Spleen (tissue), 11 donors: ENCODE results near the gene PLEKHN1. TPM values are rescaled to one million over a fixed set of nuclear protein-coding genes. Genes with fewer than 3 reads are reported as not detected.

Source experiments
- DNase-seq: peaks from one replicate; pipeline ENCODE4 v3.0.0-alpha.2; 2020
- H3K27ac ChIP-seq, 8 donors: fragments of 200-600 bp; sonication (generic) in 7 of 8; 1 replicate in 4 of 8; 2 replicates in 4 of 8; pipeline versions ENCODE4 v1.5.0 to v1.8.0; 2016 to 2021; ENCODE audit warnings: inconsistent platforms in 4 of 8, mild to moderate bottlenecking in 4 of 8, moderate library complexity in 1 of 8
- H3K27me3 ChIP-seq, 7 donors: fragments of 200-600 bp; sonication (generic) in 6 of 7; replicated peaks in 1 of 7; 1 replicate in 4 of 7; 2 replicates in 3 of 7; pipeline versions ENCODE4 v1.5.0 to v1.8.0; 2016 to 2021; ENCODE audit warnings: inconsistent platforms in 3 of 7, mild to moderate bottlenecking in 1 of 7
- H3K36me3 ChIP-seq, 6 donors: fragments of 200-600 bp; sonication (generic) in 5 of 6; 1 replicate in 4 of 6; 2 replicates in 2 of 6; pipeline versions ENCODE4 v1.5.0 to v1.8.0; 2016 to 2021; ENCODE audit warnings: inconsistent platforms in 2 of 6
- H3K4me1 ChIP-seq, 6 donors: fragments of 200-600 bp; sonication (generic) in 5 of 6; 1 replicate in 3 of 6; 2 replicates in 3 of 6; pipeline versions ENCODE4 v1.5.0 to v1.8.0; 2016 to 2021; ENCODE audit warnings: inconsistent platforms in 3 of 6
- H3K4me3 ChIP-seq, 8 donors: fragments of 200-600 bp; sonication (generic) in 7 of 8; 1 replicate in 4 of 8; 2 replicates in 4 of 8; pipeline versions ENCODE4 v1.5.0 to v1.8.0; 2016 to 2021; ENCODE audit warnings: inconsistent platforms in 4 of 8, mild to moderate bottlenecking in 4 of 8, moderate library complexity in 2 of 8
- H3K9me3 ChIP-seq, 8 donors: fragments of 200-600 bp; sonication (generic) in 7 of 8; 1 replicate in 4 of 8; 2 replicates in 4 of 8; pipeline versions ENCODE4 v1.5.0 to v1.8.0; 2016 to 2021; ENCODE audit warnings: inconsistent platforms in 4 of 8
- POLR2A ChIP-seq, 3 donors: fragments of 450-650 bp; IDR thresholded peaks; one replicate each; pipeline ENCODE4 v1.5.1; 2017; ENCODE audit warnings: antibody characterized with exemption in 3 of 3, mild to moderate bottlenecking in 1 of 3
- POLR2AphosphoS5 ChIP-seq, 3 donors: sonication (generic); formaldehyde crosslinking; IDR thresholded peaks; one replicate each; pipeline ENCODE4 v1.5.1; 2017; ENCODE audit warnings: antibody characterized with exemption in 3 of 3
- WGBS, 5 donors: extraction: QIAGEN DNeasy Blood & Tissue Kit in 3 of 5; methylation state at CpG; one replicate each; pipeline versions ENCODE4 v1.1.5 to v1.1.7; 2013 to 2018; 5-methylcytosine and 5-hydroxymethylcytosine counted together
- intact Hi-C: fragments of 100-400 bp; cut with DNase I; formaldehyde crosslinking; loops from one replicate; pipeline ENCODE4 v1.15.0; 2023; ENCODE audit warnings: low total_unique reads
- polyA plus RNA-seq, 3 donors: library from polyadenylated mRNA; stranded (reverse); fragments of 200-250 nt; gene quantifications; one replicate each; pipeline ENCODE4 v1.2.1, GENCODE V29; 2013
- total RNA-seq, 7 donors: library from RNA; depleted of rRNA in 3 of 7; stranded (reverse); fragments of >200 nt in 3 of 7; fragmentation: NEBNext Ultra II Directional in 4 of 7; extraction: Animal tissue kit (Norgen Biotek cat#: 25700) in 4 of 7; gene quantifications; one replicate each; pipeline versions ENCODE4 v1.1.0 to v1.2.1, GENCODE V29; 2016 to 2021
- TF ChIP-seq, protein P1 (sequence below), 11 experiments: fragments of 200-600 bp in 7 of 11; fragments of 450-650 bp in 4 of 11; sonication (generic) in 4 of 11; IDR thresholded peaks in 8 of 11; conservative IDR thresholded peaks in 3 of 11; 1 replicate in 7 of 11; 2 replicates in 4 of 11; pipeline versions ENCODE4 v1.4.0 to v1.8.0; 2016 to 2021; ENCODE audit warnings: antibody characterized with exemption in 11 of 11, inconsistent platforms in 4 of 11, mild to moderate bottlenecking in 1 of 11
- donor health status: healthy with polysubstance abuse.
- donor health status: DM: no; HTN: no; CAD: no; lungs with moderate emphysema.
- donor health status: DM: no; HTN: no; CAD: no.
- donor health status: Bipolar disorder and iron deficiency.
- donor health status: healthy.
- donor health status: DM: no; HTN: no; CAD: no.
- donor health status: DM: yes; HTN: yes; CAD: no.

The PLEKHN1 gene
- total and polyA plus RNA-seq, 10 donors = 0.17 to 2.2 (median 0.95) TPM

DNA sequence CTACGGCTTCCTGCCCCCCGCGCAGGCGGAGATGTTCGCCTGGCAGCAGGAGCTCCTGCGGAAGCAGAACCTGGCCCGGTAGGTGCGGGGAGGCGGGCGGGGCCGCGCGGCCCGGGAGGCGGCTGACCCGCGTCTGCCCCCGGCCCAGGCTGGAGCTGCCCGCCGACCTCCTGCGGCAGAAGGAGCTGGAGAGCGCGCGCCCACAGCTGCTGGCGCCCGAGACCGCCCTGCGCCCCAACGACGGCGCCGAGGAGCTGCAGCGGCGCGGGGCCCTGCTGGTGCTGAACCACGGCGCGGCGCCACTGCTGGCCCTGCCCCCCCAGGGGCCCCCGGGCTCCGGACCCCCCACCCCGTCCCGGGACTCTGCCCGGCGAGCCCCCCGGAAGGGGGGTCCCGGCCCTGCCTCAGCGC is 23.9 kb upstream of the PLEKHN1 start:
- peak overlapping the region in 7 of 8 donors; percentile 35 to 70 (median 41) for H3K4me3 ChIP-seq
- peaks cover 2 to 39% (median 34%) of the 10 kb centered on the region in 6 donors for H3K36me3 ChIP-seq
- H3K27ac ChIP-seq = peak overlapping the region in 7 of 8 donors; percentile 38 to 85 (median 82)
- intact Hi-C loops = no loop called here
- WGBS, 5 donors = 0 to 3% (median 1%) methylated on average over 11 to 48 of the region's 48 CpGs
- peaks cover 11 to 66% (median 58%) of the 10 kb centered on the region in 7 donors for H3K27me3 ChIP-seq
- no peak for TF ChIP-seq POLR2A (IDR thresholded peaks at IDR 0.05)
- H3K9me3 ChIP-seq = no peaks in the 10 kb centered on the region
- DNase-seq = no peak
- H3K4me1 ChIP-seq = peaks cover 21 to 86% (median 53%) of the 10 kb centered on the region in 6 donors

DNA sequence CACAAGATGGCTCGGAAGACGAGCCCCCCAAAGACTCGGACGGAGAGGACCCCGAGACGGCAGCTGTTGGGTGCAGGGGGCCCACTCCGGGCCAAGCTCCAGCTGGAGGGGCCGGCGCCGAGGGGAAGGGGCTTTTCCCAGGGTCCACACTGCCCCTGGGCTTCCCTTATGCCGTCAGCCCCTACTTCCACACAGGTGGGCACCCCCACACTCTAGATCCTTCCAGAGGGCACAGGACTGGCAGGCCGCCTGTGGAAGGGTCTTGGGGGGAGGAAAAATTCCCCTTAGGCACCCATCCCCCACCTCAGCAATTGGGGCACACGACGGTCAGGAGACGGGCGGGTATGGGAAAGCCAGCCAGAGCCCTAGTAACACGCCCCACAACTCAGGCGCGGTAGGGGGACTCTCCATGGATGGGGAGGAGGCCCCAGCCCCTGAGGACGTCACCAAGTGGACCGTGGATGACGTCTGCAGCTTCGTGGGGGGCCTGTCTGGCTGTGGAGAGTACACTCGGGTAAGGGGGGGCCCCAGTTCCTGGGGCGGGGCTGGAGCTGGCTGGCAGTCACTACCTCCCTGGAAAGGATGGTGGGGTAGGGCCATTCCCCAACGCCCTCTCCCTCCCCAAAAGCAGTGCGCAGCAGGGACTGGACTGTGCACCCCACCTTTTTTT is 23.3 kb upstream of the PLEKHN1 start:
- intact Hi-C loops = no loop called here
- H3K36me3 ChIP-seq = peaks cover 2 to 45% (median 40%) of the 10 kb centered on the region in 6 donors
- H3K9me3 ChIP-seq = no peaks in the 10 kb centered on the region
- peak overlapping the region in 7 of 8 donors; percentile 38 to 85 (median 82) for H3K27ac ChIP-seq
- peak; percentile 69 to 80 (median 75) for TF ChIP-seq POLR2AphosphoS5 (IDR thresholded peaks at IDR 0.05)
- no peak for TF ChIP-seq POLR2A (IDR thresholded peaks at IDR 0.05)
- peaks cover 21 to 83% (median 53%) of the 10 kb centered on the region in 6 donors for H3K4me1 ChIP-seq
- 15 to 55% (median 18%) methylated on average over 5 to 27 of the region's 27 CpGs for WGBS, 5 donors
- peak overlapping the region in 7 of 8 donors; percentile 15 to 70 (median 40) for H3K4me3 ChIP-seq
- H3K27me3 ChIP-seq = peaks cover 11 to 60% (median 52%) of the 10 kb centered on the region in 7 donors
- DNase-seq = no peak

DNA sequence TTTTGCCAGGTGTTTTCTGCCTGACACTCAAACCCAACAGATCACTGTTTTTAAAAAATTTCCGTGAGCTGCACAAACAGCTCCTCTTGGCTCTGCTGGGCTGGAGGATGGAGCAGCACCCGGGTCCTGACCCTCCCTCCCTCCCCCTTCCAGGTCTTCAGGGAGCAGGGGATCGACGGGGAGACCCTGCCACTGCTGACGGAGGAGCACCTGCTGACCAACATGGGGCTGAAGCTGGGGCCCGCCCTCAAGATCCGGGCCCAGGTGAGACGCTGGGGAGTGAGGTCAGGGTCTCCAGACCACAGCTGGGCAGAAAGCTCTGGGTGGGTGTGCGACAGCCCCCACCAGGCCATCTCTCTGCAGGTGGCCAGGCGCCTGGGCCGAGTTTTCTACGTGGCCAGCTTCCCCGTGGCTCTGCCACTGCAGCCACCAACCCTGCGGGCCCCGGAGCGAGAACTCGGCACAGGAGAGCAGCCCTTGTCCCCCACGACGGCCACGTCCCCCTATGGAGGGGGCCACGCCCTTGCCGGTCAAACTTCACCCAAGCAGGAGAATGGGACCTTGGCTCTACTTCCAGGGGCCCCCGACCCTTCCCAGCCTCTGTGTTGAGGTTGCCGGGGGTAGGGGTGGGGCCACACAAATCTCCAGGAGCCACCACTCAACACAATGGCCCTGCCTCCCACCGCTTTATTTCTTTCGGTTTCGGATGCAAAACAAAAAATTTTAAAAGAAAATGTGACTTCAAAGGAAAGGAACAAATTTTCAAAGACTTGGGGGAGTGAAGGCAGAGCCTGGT is 22.5 kb upstream of the PLEKHN1 start:
- Histone ChIP-seq H3K4me3 (peak overlapping the region in 2 of 8 donors; percentile 49 to 70), H3K27ac (peak overlapping the region; percentile 27 to 85 (median 80)), H3K4me1 (peaks cover 21 to 78% (median 49%) of the 10 kb centered on the region in 6 donors), H3K27me3 (peaks cover 11 to 53% (median 44%) of the 10 kb centered on the region in 7 donors), H3K36me3 (peaks cover 2 to 52% (median 47%) of the 10 kb centered on the region in 6 donors), H3K9me3 (no peaks in the 10 kb centered on the region)
- DNase-seq = no peak
- intact Hi-C loops = no loop called here
- 74 to 77% (median 77%) methylated on average over 11 to 27 of the region's 27 CpGs for WGBS, 5 donors
- no peak for TF ChIP-seq POLR2A (IDR thresholded peaks at IDR 0.05)
- TF ChIP-seq POLR2AphosphoS5 (IDR thresholded peaks at IDR 0.05) = peak in 1 of 3 donors; percentile 62

DNA sequence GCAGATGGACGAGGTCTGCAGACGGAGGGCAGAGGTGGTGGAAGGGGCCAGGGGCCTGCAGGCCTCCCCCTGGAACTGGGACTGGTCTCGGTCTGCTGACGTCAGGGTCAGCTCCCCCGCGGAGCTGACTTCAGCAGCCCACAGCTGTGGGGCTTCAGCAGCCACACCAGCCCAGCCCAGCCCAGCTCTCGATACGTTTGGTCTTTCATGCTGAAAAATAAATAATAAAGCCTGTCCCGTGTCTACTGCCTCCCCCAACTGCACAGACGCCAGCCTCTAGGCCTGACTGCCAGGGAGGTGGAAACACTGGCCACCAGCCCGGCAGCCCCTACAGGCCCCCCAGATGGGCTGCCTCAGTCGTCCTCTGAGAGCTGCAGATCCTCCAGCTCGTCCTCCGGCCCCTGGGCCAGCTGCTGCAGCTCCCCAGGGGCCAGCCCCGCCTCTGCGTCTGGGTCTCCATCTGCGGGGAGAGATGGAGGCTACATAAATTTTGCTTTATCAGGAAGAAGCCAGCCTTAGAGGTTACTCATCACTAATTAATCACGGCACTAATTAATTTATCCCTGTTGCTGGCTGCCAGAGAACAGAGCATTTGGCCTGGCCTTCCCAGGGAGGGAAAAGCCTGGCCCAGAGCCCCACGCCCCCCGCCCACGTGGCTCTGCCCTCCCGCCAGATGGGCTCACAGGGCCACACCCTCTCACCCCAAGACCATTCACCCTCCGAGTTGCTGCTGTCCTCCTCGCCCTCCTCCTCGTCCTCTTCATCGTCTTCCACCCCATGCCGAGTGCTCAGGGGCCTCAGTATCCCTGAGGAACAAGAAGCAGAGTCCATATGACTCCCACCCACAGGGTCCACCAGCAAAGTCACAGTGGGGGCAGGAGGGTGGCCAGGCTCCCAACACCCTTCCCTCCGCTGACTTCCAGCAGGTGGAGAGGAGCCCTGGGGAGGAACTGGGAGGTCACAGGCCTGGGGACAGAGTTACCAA is 21.6 kb upstream of the PLEKHN1 start:
- peaks cover 2 to 61% (median 56%) of the 10 kb centered on the region in 6 donors for H3K36me3 ChIP-seq
- intact Hi-C loops = no loop called here

More for the DNA sequence above, 21.6 kb upstream of the PLEKHN1 start:
- peak overlapping the region in 7 of 8 donors; percentile 15 to 82 (median 74) for H3K27ac ChIP-seq
- no peak for DNase-seq
- H3K4me1 ChIP-seq = peaks cover 21 to 69% (median 45%) of the 10 kb centered on the region in 6 donors
- H3K4me3 ChIP-seq = no peak overlapping the region
- 71 to 79% (median 74%) methylated on average over 26 to 28 of the region's 28 CpGs for WGBS, 5 donors
- no peaks in the 10 kb centered on the region for H3K9me3 ChIP-seq
- peaks cover 11 to 44% (median 36%) of the 10 kb centered on the region in 7 donors for H3K27me3 ChIP-seq
- peak in 2 of 3 donors; percentile 66 to 69 for TF ChIP-seq POLR2AphosphoS5 (IDR thresholded peaks at IDR 0.05)
- TF ChIP-seq, protein P1, sequence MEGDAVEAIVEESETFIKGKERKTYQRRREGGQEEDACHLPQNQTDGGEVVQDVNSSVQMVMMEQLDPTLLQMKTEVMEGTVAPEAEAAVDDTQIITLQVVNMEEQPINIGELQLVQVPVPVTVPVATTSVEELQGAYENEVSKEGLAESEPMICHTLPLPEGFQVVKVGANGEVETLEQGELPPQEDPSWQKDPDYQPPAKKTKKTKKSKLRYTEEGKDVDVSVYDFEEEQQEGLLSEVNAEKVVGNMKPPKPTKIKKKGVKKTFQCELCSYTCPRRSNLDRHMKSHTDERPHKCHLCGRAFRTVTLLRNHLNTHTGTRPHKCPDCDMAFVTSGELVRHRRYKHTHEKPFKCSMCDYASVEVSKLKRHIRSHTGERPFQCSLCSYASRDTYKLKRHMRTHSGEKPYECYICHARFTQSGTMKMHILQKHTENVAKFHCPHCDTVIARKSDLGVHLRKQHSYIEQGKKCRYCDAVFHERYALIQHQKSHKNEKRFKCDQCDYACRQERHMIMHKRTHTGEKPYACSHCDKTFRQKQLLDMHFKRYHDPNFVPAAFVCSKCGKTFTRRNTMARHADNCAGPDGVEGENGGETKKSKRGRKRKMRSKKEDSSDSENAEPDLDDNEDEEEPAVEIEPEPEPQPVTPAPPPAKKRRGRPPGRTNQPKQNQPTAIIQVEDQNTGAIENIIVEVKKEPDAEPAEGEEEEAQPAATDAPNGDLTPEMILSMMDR (IDR thresholded peaks at IDR 0.05 in 8 of 11, conservative IDR thresholded peaks at IDR 0.05 in 3 of 11) = no peak
